Measurements from ENCODE around the gene LRFN2.

Gene LRFN2

DNA sequence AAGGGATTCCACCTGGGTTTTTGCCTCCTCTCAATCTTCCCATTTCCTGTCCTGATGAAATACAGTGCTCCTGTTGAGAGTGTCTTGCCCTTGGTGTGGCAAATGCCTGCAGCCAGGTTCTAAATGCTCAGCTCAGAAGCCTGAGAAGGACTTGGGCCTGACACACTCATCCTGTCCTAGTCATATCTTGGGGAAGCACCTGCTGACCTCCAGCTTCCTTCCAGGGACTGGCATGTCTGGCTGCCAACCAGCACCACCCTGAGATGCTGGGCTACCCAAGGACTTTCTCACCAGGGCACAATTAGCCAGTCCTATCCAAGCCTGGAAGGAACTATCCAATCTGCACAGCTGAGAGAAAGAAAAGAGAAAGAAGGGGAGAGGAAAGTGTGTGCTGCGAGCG lies 43.4 kb downstream of the LRFN2 start:
- no peak for DNase-seq (ENCODE audit: low read depth, low spot score)

DNA sequence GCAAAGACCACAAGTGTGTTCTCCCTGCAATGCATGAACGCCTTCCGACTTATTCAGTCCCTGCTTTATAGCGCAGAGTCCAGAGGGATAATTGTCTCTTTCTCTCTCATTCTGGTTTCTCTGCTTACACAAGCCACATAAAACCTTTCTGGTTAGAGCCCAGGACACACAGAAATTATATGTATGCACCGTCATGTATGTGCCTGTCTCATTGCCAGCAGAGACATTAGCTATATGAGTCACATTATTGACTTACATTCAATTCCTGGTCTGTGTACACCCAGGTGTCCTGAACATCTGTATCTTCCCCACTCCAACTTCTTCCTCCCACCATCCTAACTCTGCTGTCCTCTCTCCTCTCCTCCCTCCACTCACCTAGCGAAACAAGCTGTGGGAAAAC lies 44.0 kb downstream of the LRFN2 start:
- no peak for DNase-seq (ENCODE audit: low read depth, low spot score)

DNA sequence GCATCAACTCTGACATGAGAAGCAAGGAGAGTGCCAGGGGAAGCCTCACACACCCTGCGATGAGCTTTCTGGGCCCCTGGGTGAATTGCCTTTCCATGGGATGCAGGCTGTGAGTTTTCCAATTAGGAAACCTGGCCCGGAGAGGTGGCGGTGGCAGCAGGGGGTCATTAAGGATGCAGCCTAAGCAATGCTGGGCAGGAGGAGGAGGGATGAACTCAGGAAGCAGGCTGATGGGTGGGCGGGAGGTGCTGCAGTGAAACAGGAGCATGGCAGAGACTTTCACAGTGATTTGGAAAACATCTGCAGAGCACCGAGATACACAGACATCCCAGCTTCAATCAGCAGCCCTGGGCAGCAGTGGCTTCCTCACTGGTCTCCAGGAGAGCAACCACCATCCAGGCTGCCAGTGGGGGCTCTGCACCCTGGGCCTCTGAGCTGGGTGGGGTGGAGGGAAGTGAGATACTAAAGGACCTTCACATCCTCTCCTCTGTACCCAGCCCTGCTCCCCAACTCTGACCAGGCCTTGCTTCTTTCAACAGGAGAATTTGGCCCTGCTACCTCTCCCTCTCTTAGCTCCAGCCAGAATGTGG lies 44.9 kb downstream of the LRFN2 start:
- no peak for DNase-seq (ENCODE audit: low read depth, low spot score)

DNA sequence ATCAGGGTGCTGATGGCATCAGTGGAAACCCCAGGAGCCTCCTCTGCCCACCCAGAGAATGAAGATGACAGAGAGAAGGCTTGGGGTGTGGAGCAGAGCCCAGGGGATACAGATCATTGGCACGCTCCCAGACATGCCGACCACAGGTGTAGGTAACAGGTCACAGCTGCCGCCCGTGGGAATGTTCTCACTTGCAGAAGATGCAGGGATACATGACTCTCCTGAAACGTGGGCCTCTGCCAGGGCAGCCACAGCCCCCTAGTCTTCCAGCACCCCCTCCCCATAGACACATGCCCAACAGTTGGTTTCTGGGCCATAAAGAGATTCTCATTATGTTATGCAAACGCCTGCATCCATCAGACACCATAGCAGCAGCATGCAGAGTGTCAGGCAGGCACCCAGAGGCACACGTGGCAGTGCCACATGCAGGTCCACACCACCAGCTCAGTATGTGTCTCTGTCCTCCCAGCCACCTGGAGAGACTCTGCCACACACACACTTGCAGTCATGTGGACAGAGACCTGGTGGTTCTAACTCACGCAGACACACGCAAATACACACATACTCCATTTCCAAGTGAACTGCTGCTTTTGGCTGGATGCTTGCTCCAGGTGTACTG lies 45.5 kb downstream of the LRFN2 start:
- DNase-seq (ENCODE audit: low read depth, low spot score), result no peak

DNA sequence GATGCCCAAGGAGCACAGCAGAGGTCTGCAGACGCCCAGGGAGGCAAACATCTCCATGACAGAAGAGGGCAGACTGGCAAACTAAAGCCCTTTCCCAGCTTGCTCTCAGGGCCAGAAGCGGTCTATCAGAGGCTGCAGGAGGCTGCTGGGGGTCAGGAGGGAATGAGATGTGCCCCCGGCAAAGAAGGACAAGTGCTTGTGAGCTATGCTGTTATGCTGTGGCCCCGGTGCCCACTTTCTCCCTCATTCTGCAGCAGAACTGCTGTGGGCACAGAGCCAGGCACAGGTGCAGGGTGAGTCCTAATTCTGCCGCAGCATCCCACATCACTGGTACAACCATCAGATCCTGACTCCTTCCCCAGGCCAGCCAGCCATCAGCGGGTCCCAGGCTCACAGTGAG lies 46.4 kb downstream of the LRFN2 start:
- DNase-seq (ENCODE audit: low read depth, low spot score), result no peak

DNA sequence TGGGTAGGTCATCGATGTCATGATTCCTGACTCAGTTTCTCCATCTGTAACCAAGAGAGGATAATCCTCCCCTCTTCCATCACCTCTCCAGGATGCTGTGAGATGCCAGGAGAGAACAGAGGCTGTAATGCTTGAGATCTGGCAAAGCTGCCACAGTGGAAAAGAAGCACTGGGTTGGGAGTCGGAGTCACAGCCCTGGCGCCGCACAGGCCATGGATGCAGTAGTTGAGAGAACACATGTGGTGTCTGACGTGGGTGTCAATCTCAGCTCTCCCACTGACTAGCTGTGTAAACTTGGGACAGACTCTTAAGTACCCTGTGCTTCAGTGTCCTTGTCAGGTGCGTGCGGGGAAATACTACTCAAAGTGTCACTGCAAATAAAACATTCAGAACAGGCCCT lies 47.3 kb downstream of the LRFN2 start:
- no peak for DNase-seq (ENCODE audit: low read depth, low spot score)

DNA sequence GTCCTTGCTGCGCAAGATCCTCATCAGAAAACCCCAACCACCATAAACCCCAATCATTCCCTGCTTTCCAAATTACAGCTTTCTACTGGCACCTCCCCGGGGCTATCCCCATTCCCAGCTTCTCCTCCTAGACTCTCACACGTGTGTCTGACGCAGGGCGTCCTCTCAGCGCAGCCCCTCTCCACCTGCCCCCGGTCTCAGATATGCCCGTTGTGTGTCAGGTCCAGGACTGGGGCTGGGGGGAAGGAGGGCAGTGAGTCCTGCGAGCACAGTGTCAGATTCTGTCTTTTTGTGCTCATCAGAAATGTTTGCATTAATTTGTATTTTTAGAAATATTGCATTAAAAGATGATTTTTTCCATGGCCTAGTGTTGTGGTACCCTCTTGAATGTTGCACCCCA lies 48.6 kb downstream of the LRFN2 start:
- DNase-seq (ENCODE audit: low read depth, low spot score), result no peak

DNA sequence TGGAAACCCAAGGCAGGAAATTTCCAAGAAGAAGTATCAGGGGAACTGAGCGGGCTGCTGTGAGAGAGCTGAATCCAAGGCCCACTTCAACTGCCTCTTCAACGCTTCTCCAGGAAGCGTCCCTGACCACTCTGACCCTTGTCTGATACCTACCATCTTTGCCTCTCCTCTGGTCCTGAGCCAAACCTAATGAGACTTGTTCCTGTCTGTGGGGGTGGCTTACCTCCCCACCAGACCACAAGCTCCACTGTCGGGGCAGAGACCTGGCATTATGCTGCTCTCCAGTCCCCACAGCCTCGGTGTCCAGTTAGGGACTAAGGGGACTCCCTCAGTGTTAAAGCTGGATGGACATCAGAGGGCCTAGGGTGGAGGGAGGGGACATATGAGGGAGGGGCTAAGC lies 49.7 kb downstream of the LRFN2 start:
- DNase-seq (ENCODE audit: low read depth, low spot score), result no peak

DNA sequence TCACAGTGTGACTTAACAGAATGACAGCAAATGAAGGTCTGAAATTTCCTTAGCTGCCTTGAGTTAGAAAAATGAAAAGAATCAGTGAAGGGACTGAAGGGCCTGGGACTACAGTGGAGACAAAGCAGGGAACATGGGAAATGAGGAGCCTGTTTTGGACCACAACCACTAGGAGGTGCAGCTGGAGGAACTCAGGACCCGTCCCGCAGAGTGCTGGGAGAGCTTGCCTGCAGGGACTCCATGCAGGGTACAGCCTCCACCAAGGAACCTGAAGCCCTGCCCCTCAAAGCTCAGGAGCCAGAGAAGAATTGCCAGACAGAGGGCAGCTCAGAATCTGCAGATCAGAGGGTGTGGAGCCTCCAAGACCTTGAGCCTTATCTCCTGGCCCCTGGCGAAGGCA lies 50.7 kb downstream of the LRFN2 start:
- no peak for DNase-seq (ENCODE audit: low read depth, low spot score)

DNA sequence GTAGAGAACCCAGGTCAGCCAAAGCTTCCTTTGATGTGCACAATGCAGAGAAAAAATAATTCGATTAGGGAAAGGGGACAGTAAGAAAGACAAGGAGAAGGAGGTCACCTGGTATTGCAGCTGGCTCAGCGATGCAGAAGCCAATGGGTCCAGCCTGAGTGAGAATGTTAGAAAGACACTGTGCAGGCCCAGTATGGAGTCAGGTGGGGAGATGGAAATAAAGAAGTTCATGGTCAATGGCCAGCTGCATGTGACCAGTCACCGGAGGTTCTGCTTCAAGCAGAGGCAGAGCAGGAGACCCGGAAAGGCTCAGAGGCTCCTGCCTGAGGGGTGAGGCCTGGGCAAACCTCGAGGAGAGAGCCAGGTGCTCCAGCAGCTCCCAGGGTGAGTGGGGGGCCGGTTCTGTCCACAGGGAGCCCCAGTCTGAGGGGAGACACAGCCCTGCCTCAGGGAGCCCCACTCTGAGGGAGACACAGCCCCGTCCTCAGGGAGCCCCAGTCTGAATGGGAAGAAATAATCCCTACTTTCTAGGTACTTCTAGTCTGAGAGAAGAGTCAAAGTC lies 51.3 kb downstream of the LRFN2 start:
- no peak for DNase-seq (ENCODE audit: low read depth, low spot score)

DNA sequence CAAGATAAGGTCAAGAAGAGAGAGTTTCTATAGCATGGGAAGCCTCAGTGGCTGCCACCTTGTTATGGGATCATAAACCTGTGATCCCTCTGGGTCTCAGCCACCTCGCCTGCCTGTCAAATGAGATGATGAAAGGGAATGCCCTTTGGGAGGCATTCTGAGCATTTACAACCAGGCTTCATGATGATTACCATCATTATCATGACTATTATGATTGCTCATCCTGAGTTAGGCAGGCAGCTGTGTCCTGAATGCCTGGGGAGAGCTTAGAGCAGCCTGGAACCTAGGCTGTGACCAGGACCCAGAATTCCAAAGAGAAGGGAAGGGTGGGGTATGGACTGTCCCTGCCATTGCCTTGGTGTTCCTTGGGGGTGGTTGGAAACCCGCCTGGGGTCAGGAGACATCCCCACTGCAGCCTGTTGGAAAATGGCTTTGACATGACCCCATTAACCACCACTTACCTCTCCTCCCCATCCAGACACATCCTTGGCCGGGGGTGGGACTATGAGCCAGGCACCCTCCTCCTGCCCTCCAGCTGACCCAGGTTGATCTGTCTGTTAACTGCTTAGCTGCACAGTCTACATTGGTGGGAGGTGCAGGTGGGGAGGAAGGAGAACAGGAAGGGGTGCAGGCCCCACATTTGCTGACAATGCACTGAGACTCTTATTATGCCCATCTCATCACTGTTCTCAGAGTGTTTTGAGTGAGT lies 51.9 kb downstream of the LRFN2 start:
- no peak for DNase-seq (ENCODE audit: low read depth, low spot score)

DNA sequence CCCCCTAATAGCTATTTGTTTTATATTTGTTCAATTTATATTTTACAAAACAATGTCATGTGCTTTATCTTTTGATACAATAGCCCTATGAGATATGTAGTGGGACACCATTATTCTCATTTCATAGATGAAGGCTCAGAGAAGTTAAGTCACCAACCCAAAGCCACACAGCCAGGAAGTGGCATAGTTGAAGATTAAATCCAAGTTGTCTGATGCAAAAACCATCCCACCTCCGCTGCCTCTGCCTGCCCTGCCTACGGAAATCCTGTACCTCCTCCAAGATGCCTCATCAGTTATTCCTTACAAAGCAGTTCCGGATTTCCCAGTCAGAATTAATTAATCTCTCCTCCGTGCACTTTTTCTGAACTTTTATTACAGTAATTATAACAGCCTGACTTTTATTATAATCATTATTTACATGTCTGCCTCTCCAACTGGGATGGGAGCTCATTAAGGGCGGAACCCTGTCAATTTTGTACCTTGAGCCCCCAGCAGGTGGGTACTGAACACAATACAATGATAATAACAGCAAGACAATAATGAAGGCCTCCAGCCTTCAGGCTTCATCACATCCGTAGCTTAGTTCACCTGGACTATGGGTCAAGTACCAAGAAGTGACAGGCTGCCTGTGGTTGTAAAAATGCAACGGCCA lies 54.7 kb downstream of the LRFN2 start:
- DNase-seq (ENCODE audit: low read depth, low spot score), result no peak

DNA sequence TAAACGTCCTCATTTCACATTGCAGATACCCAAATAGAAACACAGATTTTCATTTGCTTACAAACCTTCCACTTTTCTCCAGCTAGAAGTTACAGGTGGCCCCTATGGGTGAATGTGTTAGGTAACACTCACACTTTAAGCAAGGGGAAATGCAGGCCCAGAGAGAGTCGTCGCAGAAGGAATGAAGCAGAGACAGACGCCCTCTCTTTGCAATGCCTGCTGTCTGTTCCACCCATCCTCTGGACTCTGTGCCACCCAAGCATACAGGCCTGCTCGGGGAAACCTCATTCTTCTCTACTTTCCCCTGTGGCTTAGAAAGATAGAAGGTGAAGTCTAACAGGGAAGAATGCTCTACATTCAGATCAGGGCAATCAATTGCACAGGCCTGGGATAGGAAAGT lies 57.2 kb downstream of the LRFN2 start:
- DNase-seq (ENCODE audit: low read depth, low spot score), result no peak

DNA sequence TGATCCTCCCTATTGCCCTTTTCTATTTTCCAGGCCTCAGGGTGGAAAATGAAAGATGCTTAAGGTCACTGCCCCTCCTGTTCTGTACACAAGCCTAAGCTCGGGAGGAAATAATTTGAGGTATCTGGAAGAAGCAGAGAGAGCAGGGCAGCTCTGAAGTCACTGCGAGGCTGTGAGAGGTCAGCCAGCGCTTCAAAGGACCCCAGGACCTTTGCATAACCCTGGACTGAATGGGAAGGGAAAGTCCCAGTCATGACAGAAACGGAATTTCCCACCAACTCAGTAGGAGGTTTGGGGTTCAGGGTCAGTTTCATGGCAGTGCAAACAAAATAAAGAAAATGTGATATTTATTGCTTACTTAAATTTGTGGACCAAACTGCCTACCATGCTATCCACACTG lies 58.1 kb downstream of the LRFN2 start:
- no peak for DNase-seq (ENCODE audit: low read depth, low spot score)

DNA sequence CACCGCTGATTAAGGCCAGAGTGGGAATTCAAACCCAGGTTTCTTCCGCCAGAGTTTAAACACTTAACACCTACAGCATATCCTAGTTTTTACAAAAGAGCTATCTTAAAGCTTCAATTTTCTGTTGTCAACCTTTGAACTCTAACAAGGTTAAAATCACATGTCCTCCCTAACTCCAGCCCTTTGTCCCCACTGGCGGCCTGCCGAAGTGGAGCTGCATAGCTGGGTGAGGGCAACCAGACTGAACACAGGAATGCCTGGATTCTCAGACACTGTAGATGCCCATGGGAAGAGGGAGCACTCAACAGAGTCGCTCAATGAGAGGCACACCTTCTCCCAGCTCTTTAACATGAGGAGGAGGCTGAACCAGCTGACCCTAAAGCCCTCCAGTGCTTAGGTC lies 59.1 kb downstream of the LRFN2 start:
- no peak for DNase-seq (ENCODE audit: low read depth, low spot score)

DNA sequence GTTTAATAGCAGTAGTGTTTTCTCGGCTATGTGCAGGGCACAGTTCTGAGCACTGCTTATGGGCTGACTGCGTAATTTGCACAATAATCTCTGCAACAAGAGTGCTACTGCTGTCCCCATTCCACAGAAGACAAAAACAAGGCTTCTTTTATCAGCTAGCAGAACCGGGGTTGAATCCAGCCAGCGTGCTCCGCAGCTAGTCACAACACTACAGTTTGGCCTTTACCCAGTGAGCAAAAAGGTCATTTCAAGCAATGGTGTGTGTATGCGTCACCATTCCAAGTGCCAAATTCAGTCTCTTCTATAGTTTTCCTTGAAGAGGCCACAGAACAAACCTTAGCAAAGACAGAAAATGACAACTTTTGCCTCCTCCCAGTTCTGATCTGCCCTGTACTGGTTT lies 61.1 kb downstream of the LRFN2 start:
- DNase-seq (ENCODE audit: low read depth, low spot score), result no peak

DNA sequence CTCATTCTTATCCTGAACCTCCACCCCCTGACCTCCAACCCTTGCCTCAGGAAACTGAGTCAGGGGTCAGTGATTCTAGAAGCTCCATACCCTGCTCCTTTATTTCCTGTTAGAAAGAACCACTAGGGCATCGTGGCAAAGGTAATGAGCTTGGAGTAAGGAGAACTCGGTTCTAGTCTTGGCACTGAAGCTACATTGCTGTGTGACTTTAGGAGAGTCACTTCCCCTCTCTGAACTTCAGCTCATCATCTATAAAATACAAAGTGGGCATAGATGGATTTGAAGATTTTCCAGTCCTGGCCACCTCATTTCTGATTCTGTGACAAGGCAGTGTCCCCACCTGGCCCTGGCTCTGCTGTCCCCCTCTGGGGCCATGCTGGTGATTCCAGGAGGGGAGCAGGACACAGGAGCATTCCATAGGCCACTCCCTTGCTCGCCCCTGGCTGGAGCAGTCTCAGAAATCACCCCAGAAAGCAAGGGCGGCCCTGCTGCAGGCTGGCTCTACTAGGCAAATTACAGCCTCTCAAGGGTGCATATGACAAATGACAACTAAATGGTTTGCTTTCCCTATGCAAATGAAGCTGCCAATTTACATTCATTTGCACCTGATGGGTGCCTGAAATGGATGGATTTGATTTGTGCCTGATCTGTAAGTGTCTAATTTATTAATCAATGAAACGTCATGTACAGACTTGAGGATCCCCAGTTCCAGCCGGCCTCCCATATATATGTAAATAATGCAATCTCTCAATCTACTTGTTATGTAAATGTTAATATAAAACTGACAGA lies 62.2 kb downstream of the LRFN2 start:
- no peak for DNase-seq (ENCODE audit: low read depth, low spot score)

DNA sequence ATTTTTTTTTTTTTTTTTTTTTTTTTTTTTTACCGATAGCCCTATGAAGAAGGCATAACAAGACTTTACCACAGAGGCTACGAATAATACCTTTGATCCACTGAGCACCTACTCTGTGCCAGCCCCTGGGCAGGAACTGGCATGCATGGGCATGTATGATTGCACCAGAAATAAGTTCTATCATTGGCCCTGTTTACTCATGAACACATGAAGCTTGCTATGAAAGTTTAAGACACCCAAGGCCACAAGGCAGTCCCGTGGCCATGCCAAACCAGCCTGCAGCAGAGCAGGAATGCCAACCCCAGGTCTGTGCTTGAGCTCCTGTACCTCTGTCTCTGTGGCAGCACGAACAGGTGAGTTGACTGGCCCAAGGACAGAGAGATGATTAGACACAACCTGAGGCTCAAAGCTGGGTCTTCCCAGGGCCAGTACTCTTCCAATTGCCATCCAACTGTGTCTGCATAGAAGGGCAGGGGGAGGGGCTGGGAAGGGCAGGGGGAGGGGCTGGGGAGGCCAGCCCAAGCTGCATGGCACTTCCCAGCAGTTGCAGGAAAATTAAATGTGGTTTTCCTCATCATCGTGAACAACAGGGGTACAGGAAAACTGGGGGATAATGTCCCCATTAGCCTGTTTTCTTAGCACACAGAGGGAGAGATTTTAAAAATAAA lies 63.5 kb downstream of the LRFN2 start:
- DNase-seq (ENCODE audit: low read depth, low spot score), result no peak

DNA sequence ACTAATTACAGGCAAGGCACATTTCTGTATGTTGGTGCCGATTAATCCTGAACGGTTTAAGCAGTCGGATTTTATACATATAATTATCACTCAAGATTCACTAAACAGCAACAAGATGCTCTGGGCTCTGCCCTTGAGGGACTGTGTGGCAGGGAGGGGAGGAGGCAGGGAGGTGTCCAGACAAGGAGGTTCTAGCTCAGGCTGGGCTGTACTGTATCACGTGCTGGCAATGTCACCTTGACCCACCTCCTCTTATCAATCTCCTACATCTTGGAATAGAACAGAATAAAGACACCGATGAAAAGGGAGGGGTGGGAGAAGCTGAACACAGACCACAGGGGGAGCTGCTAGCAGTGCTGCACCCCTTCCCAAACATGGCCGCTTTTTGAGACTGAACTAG lies 65.7 kb downstream of the LRFN2 start:
- no peak for DNase-seq (ENCODE audit: low read depth, low spot score)

DNA sequence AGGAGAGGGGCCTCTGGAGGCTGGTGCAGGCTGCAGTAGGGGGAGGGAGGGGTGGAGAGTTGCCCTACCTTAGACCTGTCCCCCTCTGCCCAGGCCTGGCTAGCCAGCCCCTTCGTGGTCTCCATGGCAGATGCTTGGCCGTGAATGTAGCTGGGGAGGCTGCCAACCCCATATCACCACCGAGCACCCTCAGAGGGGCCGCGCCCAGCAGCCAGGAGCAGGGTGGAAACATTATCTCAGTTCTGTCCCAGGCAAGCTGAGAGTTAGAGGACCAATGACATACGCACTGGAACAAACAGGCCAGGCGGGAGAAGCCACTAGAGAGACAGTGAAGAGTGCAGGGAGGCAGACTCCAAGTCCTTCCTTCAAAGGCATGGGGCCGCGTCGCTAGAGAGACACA lies 66.5 kb downstream of the LRFN2 start:
- DNase-seq (ENCODE audit: low read depth, low spot score), result no peak

DNA sequence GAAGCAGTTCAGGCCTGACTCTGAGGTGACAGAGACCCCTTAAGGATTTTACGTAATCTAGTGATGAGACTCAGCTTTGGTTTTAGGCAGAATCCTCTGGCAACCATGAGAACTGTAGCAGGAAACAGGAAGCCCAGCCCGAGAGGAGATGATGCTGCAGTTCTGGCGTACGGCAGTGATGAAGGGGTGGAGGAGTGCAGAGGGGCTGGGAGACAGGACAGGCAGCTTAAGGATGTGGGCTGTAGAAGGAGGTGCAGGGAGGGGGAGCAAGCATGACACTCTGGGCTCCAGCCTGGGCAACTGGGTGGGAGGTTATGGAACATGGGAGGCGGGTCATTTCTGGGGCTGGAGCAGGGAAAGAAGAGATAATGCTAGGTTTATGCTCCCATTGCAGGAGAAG lies 67.1 kb downstream of the LRFN2 start:
- DNase-seq (ENCODE audit: low read depth, low spot score), result no peak
